HG02588 (cell line): ENCODE results near the gene MRFAP1L1.
"Not testable (repeated sequence)": the region's sequence is repeated elsewhere in the genome, so short reads cannot be mapped to it uniquely, and the experiment has no call there.

Experiments
- ATAC-seq: cut with Tn5 transposase; IDR thresholded peaks from one replicate; pipeline ENCODE4 v1.9.1; 2021; ENCODE audit warnings: mild to moderate bottlenecking, moderate library complexity; ENCODE audit not compliant: unreplicated experiment

The MRFAP1L1 gene

DNA sequence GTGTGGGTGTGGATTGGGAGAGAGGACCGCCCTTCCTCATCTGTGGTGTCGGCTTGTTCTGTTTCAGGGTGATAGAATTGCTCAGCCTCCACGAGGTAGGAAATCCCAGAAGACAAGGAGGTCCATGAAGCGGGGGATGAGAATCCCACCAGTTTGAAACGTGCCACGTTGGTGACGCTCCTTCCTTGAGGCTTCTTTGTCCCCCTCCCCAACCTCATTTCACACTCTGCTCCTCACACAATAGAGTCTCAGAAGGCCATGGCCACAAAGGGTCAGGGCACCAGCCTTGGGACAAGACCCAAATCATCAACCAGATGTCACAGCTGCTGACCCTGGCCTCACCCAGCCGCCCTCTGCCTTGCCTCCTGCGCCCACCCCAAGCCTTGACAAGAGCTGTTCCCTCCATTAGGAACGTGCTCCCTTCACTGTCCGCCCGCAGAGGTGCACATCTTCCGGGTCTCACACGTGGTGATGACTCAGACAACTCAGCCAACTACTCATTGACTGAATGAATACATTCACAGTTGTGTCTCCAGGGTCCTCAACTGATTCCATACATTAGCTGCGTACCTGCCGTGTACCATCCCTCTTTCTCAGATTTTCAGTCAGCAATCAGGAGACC, 24.6 kb upstream of the MRFAP1L1 start:
- ATAC-seq = no peak

DNA sequence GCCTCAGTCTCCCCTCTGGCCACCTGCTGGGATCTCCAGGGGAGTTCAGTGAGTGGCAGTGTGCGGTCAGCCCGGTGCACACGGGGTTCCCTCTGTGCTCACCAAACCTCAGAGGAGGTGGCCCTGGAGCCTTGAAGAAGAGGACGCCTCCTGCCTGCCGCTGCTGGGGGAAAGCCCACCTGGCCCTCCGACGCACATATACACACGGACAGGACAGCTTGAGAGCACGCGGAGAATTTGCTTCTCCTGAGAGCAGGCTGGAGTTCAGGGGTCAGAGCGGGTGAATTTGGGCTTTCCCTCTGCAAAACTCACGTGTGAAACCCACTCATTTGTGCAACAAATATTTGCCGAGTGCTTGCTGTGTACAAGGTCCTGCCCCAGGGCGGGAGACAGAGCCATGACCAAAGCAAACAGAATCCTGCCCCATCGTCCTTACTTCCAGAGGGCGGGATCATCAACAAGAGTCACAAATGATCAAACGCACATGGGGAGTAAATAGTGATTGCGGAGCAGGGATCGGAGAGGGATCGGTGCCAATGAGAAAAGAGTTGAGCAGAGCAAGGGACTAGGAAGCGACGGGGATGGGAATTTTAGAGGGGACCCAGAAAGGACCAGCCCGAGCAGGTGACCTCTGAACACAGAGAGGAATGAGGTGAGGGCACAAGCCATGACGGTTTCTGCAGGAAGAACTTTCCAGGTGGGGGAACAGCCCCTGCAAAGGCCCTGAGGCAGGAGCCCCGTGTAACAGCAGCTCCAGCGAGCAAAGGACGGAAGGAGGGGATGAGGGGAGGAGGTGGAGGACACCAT, 23.9 kb upstream of the MRFAP1L1 start:
- no peak for ATAC-seq

DNA sequence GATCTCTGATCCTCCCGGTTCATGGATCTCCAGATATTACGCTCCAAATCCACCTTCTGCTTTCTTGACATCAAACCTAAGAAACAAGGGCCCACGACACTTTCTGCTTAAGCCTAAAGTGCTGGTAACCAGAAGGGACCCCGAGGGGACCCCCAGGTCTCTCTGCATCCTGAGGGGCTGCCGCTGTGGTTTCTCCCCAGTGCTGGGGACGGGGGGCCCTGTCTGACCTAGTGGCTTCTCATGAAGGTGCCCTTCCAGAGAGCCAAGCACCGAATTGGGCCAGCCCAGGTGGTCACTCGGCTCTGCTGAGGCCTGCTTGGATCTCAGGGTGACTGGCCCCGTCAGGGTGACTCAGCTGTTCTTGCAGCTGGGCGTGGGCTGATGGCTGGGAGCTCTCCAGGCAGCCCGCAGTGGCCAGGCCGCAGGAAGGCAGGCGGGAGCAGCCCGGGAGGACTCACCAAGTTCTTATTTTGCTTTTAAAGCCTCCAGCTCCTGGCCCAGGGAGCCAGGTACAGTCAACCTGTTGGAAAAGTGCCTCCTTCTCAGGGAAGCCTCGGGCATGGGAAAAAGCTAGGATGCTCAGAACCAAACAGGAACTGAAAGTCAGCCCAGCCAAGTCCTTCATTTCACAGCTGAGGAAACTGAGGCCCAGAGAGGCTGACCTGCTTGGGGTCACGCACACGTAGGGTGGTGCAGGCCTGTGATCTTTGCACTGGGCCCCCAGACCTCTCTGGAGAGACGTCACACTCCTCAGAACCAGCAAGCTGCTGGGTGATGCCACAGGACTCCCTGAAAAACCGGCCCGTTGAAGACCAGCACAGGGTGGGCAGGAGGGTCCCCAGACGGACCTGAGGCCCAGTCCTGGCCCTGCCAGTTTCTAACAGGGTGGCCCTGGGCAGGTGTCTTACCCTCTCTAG, 23.0 kb upstream of the MRFAP1L1 start:
- ATAC-seq = no peak

DNA sequence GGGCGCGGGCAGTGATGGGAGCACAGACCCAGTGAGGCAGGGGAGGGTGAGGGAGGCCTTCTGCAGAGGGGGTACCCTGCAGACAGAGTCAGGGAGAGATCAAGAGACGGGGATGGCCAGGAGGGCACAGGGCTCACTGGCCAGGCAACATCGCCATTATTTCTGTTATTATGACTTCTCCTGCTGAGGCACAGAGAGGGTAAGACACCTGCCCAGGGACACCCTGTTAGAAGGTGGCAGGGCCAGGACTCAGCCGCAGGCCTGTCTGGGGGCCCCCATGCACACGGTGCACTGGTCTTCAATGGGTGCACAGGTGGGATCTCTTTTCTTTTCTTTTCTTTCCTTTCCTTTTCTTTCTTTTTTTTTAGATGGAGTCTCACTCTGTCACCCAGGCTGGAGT, 22.1 kb upstream of the MRFAP1L1 start:
- no peak for ATAC-seq

- ATAC-seq = no peak
Observed at GRCh38 chr4:6731318-6731675, 21.6 kb upstream of the MRFAP1L1 start.

GRCh38 chr4:6730603-6731317, 21.1 kb upstream of the MRFAP1L1 start:
- ATAC-seq = no peak

GRCh38 chr4:6728320-6729029, 18.8 kb upstream of the MRFAP1L1 start:
- no peak for ATAC-seq

GRCh38 chr4:6727943-6728250, 18.2 kb upstream of the MRFAP1L1 start:
- ATAC-seq = no peak

- ATAC-seq = no peak
Observed at GRCh38 chr4:6727081-6727942, 17.6 kb upstream of the MRFAP1L1 start.

DNA sequence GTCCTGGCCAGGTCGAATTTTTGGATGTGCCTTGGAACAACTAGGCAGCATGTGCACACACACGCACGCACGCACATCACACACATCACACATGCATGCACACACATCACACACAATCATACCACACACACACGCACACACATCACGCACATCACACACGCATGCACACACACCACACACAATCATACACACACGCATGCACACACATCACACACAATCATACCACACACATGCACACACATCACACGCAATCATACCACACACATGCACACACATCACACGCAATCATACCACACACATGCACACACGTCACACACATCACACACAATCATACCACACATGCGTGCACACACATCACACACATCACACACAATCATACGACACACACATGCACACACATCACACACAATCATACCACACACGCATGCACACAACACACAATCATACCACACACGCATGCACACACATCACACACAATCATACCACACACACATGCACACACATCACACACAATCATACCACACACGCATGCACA, 15.8 kb upstream of the MRFAP1L1 start:
- not testable (repeated sequence) for ATAC-seq

- ATAC-seq = no peak
Observed at GRCh38 chr4:6724421-6725111, 14.9 kb upstream of the MRFAP1L1 start.

GRCh38 chr4:6723851-6724250, 14.2 kb upstream of the MRFAP1L1 start:
- no peak for ATAC-seq

DNA sequence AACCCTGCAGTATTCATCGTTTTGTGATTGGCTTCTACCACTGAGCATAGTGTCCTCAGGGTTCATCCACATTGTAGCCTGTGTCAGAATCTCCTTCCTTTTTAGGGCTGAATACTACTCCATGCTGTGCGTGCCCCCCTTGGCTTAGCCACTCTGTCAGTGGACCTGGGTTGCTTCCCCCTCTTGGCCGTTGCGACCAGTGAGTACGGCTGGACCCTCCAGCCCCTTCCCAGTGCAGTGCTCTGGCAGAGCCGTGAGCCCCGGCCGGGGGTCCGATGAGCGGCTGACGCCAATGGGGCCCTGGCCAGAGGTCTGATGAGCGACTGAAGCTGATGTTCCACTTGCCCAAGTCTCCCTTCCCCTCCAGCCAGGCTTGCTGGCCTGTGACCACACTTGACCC, 13.2 kb upstream of the MRFAP1L1 start:
- ATAC-seq = no peak

- no peak for ATAC-seq
Observed at GRCh38 chr4:6721121-6721520, 11.5 kb upstream of the MRFAP1L1 start.

DNA sequence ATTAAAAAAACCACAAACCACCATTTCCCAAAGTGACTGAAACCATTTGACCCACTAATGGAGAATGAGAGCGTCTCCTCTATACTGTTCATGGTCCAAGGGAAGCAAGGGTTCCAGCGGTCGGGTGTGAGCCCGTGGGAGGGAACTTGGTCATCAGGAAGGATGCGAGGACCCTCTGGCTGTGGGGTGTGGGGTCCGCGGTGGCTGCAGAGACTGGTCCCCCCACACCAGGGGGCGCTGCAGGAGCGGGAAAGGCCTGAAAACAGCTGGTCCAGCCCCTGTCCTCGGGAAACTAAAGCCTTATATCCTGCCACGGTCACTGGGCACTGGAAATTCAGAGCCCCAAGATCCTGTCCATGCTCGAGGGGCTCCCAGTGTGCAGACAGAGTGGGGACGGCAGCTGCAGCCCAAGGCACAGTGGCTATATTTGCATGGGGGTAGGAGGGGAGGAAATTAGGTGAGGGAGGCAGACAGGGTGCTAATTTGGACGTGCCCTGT, 10.6 kb upstream of the MRFAP1L1 start:
- ATAC-seq = no peak

DNA sequence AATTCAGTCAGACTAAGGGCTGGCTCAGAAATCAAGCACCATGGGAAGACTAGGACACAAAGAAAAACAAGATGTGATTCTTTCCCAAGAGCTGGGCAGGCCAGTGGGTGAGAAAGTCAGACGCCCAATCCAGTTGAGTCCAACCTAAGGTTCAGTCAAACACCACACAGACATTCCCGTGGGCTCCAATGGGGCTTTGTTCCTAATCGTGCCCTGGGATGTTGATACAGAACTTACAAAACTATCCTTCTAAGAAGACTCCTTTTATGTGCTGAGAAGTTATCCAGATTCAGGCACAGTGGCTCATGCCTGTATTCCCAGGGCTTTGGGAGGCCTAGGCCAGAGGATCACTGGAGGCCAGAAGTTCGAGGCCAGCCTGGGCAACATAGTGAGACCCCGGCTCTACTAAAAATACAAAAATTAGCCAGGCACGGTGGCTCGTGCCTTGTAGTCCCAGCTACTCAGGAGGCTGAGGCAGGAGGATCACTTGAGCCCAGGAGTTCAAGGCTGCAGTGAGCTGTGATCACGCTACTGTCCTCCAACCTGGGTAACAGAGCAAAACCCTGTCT, 10.0 kb upstream of the MRFAP1L1 start:
- no peak for ATAC-seq

GRCh38 chr4:6718932-6719610, 9.4 kb upstream of the MRFAP1L1 start:
- ATAC-seq = no peak
